ENCODE data around the gene CDKL1.
A peak's percentile ranks its signal among the peaks of the same experiment; 100 is the strongest.

GRCh38 chr14:50396631-50397389, at the start of gene CDKL1:
- TF ChIP-seq, protein P1, sequence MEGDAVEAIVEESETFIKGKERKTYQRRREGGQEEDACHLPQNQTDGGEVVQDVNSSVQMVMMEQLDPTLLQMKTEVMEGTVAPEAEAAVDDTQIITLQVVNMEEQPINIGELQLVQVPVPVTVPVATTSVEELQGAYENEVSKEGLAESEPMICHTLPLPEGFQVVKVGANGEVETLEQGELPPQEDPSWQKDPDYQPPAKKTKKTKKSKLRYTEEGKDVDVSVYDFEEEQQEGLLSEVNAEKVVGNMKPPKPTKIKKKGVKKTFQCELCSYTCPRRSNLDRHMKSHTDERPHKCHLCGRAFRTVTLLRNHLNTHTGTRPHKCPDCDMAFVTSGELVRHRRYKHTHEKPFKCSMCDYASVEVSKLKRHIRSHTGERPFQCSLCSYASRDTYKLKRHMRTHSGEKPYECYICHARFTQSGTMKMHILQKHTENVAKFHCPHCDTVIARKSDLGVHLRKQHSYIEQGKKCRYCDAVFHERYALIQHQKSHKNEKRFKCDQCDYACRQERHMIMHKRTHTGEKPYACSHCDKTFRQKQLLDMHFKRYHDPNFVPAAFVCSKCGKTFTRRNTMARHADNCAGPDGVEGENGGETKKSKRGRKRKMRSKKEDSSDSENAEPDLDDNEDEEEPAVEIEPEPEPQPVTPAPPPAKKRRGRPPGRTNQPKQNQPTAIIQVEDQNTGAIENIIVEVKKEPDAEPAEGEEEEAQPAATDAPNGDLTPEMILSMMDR (IDR thresholded peaks at IDR 0.05; ENCODE audit: borderline replicate concordance, extremely low read depth, low read length, poor library complexity, severe bottlenecking) = no peak
- TF ChIP-seq EZH2 (IDR thresholded peaks at IDR 0.05; ENCODE audit: borderline replicate concordance, low read depth, low read length, severe bottlenecking) = peak; percentile 72

All from DND-41 (cell line).